Measurements from ENCODE around the gene ENDOD1. TPM values are rescaled to one million over a fixed set of nuclear protein-coding genes. Genes with fewer than 3 reads are reported as not detected.

ENDOD1 gene
- total and polyA plus RNA-seq, 2 experiments from 2014 or later = 0.76 to 4.0 TPM

DNA sequence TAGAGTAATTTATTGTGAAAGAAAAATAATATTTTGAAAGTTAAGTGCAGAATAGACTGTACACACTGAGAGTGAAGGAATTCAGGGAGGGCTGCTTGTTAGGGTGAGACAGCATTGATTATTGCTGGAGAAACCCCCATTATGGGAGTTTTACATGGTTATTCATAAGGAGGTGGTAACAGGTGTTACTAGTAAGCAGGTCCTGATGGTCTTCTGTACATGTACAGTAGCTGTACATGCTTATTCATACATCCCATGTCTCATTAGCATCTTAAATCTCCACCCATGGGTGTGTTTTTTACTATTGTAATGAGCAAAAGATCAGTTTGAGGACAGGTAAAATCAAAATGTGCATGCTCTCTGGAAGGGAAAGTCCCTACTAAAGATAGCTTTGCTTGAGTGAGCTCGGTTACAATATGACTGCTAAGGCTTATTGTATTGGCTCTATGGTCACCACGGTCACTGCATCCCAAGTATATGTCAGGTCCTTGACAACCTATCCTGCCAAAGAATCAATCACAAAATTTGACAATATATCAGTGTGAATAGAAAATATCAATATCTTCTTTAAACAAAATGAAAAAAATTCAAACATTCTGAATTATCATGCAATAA, 34.3 kb upstream of the ENDOD1 start (continued):
- no peak for TF ChIP-seq ZNF462 (CRISPR knock-in tag; IDR thresholded peaks at IDR 0.05)
- TF ChIP-seq NANOG (IDR thresholded peaks at IDR 0.05; ENCODE audit: borderline replicate concordance) = no peak
- TF ChIP-seq ETS1 (IDR thresholded peaks at IDR 0.05) = no peak

DNA sequence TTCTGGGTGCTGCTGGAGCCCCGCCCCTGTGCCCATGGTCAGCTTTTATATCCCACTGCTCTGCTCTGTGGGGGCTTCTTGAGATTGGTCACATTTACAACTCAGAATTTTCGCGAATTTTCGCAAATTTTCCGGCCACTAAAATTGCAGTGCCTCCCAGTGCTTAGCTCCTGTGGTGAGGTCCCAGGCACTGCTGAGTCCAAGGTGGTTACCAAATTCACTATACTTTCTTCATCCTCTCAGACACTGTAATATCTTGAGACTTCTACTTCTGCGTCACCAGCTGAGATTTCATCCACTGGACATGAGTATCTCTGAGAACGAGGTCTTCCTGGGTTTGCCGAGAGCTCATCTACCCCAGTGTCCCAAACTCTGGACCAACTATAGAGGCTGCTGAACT, 31.7 kb upstream of the ENDOD1 start:
- H3K27me3 ChIP-seq (ENCODE audit: insufficient read depth) = peaks cover 3% of the 10 kb centered on the region; the same call in 1 of the 2 replicates
- H3K9me3 Mint-ChIP-seq = no peaks in the 10 kb centered on the region
- H3K36me3 ChIP-seq (ENCODE audit: insufficient read depth) = no peaks in the 10 kb centered on the region
- DNase-seq (ENCODE audit: low spot score) (no peak), ATAC-seq (no peak)
- no peak overlapping the region for H3K4me3 ChIP-seq
- H3K4me2 ChIP-seq = no peak overlapping the region
- H3F3A ChIP-seq (replicated peaks; ENCODE audit: low read depth) = no peaks in the 10 kb centered on the region
- H4K20me1 ChIP-seq (replicated peaks; ENCODE audit: insufficient read depth) = no peaks in the 10 kb centered on the region
- no peak overlapping the region for H3K4me3 Mint-ChIP-seq
- no peak overlapping the region for H2AFZ ChIP-seq
- no peaks in the 10 kb centered on the region for H3K36me3 Mint-ChIP-seq (ENCODE audit: low read depth)
- no peaks in the 10 kb centered on the region for H3K79me2 ChIP-seq (replicated peaks; ENCODE audit: insufficient read depth)
- no peak overlapping the region for H3K27ac Mint-ChIP-seq
- no peaks in the 10 kb centered on the region for H3K4me1 Mint-ChIP-seq
- no peaks in the 10 kb centered on the region for H3K4me1 ChIP-seq (ENCODE audit: insufficient read depth)
- no peaks in the 10 kb centered on the region; the same call in 1 of the 2 replicates for H3K9me2 ChIP-seq (ENCODE audit: insufficient read depth)
- no peaks in the 10 kb centered on the region for H3K27me3 Mint-ChIP-seq (ENCODE audit: insufficient read depth, low read depth, poor library complexity)
- no peak overlapping the region for H3K27ac ChIP-seq (ENCODE audit: low read depth)
- TF ChIP-seq, protein P1, sequence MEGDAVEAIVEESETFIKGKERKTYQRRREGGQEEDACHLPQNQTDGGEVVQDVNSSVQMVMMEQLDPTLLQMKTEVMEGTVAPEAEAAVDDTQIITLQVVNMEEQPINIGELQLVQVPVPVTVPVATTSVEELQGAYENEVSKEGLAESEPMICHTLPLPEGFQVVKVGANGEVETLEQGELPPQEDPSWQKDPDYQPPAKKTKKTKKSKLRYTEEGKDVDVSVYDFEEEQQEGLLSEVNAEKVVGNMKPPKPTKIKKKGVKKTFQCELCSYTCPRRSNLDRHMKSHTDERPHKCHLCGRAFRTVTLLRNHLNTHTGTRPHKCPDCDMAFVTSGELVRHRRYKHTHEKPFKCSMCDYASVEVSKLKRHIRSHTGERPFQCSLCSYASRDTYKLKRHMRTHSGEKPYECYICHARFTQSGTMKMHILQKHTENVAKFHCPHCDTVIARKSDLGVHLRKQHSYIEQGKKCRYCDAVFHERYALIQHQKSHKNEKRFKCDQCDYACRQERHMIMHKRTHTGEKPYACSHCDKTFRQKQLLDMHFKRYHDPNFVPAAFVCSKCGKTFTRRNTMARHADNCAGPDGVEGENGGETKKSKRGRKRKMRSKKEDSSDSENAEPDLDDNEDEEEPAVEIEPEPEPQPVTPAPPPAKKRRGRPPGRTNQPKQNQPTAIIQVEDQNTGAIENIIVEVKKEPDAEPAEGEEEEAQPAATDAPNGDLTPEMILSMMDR (conservative IDR thresholded peaks at IDR 0.05; ENCODE audit: low read depth in 2 of 2) = no peak
- TF ChIP-seq CREB1 (CRISPR knock-in tag; IDR thresholded peaks at IDR 0.05; ENCODE audit: low read depth) = no peak
- TF ChIP-seq EZH2 (IDR thresholded peaks at IDR 0.05; ENCODE audit: low read depth, unreplicated experiment) = no peak
- no peak for TF ChIP-seq STAT1 (IDR thresholded peaks at IDR 0.05; ENCODE audit: unreplicated experiment)
- TF ChIP-seq ZNF114 (CRISPR knock-in tag; IDR thresholded peaks at IDR 0.05) = no peak
- TF ChIP-seq ZNF331 (CRISPR knock-in tag; IDR thresholded peaks at IDR 0.05; ENCODE audit: low read depth) = no peak
- TF ChIP-seq ETS1 (IDR thresholded peaks at IDR 0.05) = no peak
